ENCODE measurements around the gene INTS1.
"Not testable (repeated sequence)": the region's sequence is repeated elsewhere in the genome, so short reads cannot be mapped to it uniquely, and the experiment has no call there.

INTS1 gene

GRCh38 chr7:1447551-1448244 is 56.5 kb downstream of the INTS1 start:
- DNase-seq (ENCODE audit: low read depth), result no peak

GRCh38 chr7:1447112-1447511 is 57.1 kb downstream of the INTS1 start:
- no peak for DNase-seq (ENCODE audit: low read depth)

GRCh38 chr7:1446620-1447032 is 57.6 kb downstream of the INTS1 start:
- no peak for DNase-seq (ENCODE audit: low read depth)

GRCh38 chr7:1446026-1446425 is 58.2 kb downstream of the INTS1 start:
- DNase-seq (ENCODE audit: low read depth), result not testable (repeated sequence)

GRCh38 chr7:1445341-1445740 is 58.8 kb downstream of the INTS1 start:
- no peak for DNase-seq (ENCODE audit: low read depth)

- no peak for DNase-seq (ENCODE audit: low read depth)
These were observed 59.3 kb downstream of the INTS1 start for GRCh38 chr7:1444925-1445322.

GRCh38 chr7:1444214-1444924 is 59.8 kb downstream of the INTS1 start:
- no peak for DNase-seq (ENCODE audit: low read depth)

GRCh38 chr7:1443587-1444200 is 60.5 kb downstream of the INTS1 start:
- not testable (repeated sequence) for DNase-seq (ENCODE audit: low read depth)

GRCh38 chr7:1442355-1443124 is 61.6 kb downstream of the INTS1 start:
- no peak for DNase-seq (ENCODE audit: low read depth)

- DNase-seq (ENCODE audit: low read depth), result no peak
These were observed 62.4 kb downstream of the INTS1 start for GRCh38 chr7:1441615-1442354.

GRCh38 chr7:1440620-1441019 is 63.6 kb downstream of the INTS1 start:
- DNase-seq (ENCODE audit: low read depth), result no peak

GRCh38 chr7:1439373-1440363 is 64.5 kb downstream of the INTS1 start:
- no peak for DNase-seq (ENCODE audit: low read depth)

GRCh38 chr7:1438821-1439220 is 65.4 kb downstream of the INTS1 start:
- no peak for DNase-seq (ENCODE audit: low read depth)

- DNase-seq (ENCODE audit: low read depth), result no peak
These were observed 66.0 kb downstream of the INTS1 start for GRCh38 chr7:1438208-1438607.

- DNase-seq (ENCODE audit: low read depth), result no peak
These were observed 66.9 kb downstream of the INTS1 start for GRCh38 chr7:1437155-1437880.

- DNase-seq (ENCODE audit: low read depth), result no peak
These were observed 67.6 kb downstream of the INTS1 start for GRCh38 chr7:1436608-1437007.

- DNase-seq (ENCODE audit: low read depth), result no peak
These were observed 69.1 kb downstream of the INTS1 start for GRCh38 chr7:1434891-1435670.

GRCh38 chr7:1434165-1434718 is 69.9 kb downstream of the INTS1 start:
- DNase-seq (ENCODE audit: low read depth), result no peak
